DMS114 treated with DMSO at 0.1 percent for 48 hours (cell line): Measurements from ENCODE around the gene SUN1.

ENCODE experiments used
- DNase-seq: peaks from one replicate; lab custom pipeline; 2025; ENCODE audit not compliant: unreplicated experiment; lab: John Stamatoyannopoulos, UW

Gene SUN1

GRCh38 chr7:889391-889790 is 57.1 kb downstream of the SUN1 start:
- no peak for DNase-seq

GRCh38 chr7:890868-891267 is 58.6 kb downstream of the SUN1 start:
- DNase-seq: no peak

- no peak for DNase-seq
Observed at GRCh38 chr7:891291-891690, 59.0 kb downstream of the SUN1 start.

GRCh38 chr7:891805-892204 is 59.5 kb downstream of the SUN1 start:
- no peak for DNase-seq

GRCh38 chr7:892648-893593 is 60.6 kb downstream of the SUN1 start:
- no peak for DNase-seq

DNA sequence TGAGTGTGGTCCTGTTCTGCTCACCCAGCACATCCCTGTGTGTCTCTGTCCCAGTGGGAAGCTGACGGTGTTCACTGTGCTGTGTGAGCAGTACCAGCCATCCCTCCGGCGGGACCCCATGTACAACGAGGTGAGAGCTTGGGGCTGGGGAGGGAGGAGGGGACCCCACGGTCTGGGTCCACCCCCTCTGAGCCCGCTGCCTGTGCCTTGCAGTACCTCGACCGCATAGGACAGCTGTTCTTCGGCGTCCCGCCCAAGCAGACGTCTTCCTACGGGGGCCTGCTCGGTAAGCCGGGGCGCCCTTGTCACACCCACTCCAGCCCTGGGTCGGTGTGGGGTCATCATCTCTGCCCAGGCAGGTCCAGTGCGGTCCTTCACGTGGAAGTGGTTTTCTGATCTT is 61.4 kb downstream of the SUN1 start:
- DNase-seq: no peak

DNA sequence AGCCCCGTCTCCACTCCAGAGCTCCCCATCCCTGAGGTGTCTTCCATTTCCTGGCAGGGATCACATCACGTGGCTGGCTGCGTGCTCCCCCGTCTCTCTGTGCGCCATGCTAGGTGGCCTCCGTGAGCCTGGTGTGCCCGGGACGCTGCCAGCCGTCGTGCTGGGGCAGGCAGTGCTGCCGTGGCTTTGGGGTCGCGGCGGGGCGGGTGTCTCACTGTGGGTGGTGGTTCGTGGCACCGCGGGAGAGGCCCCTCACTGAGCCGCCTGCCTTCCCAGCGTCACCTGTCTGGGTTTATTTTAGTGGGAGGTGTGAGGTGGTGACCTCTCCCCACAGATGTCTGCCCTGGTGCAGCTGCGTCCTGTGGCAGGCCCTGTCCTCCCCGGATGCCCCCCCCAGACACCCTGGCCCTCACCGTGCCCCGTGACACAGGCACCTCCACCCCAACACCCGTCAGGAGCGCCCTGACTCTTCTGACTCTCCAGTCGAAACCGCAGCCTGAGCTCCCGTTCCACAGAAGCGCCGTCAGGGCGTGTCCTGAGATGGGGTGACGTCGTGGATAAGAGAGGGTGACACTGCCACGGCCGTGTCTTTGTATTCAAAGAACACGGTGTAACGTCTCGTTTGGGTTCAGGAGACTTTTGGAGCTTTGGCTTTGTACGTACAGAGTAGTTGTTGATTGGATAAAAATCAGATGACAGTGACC is 62.0 kb downstream of the SUN1 start:
- no peak for DNase-seq

DNA sequence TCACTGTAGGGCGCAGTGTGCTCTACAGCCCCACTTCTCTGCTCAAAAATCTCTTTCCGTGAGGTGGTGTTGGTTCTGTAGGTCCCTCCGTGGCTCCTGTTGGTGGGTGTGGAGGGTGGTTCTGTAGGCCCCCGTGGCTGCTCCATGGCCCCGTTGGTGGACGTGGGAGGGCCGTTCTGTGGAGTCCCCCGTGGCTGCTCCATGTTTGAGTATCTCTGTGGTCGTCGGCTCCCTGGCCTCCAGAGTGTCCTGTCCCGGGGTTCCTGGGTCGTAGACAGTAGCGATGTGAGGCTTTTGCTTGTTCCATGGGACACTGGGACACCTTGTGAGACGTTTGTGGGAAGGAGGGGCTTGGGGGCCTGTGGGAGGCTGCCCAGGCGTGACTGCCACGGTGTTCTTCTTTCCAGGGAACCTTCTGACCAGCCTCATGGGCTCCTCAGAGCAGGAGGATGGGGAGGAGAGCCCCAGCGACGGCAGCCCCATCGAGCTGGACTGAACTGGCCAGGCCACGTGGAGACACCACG is 62.7 kb downstream of the SUN1 start:
- no peak for DNase-seq

- no peak for DNase-seq
Observed at GRCh38 chr7:895451-896052, 63.3 kb downstream of the SUN1 start.

DNA sequence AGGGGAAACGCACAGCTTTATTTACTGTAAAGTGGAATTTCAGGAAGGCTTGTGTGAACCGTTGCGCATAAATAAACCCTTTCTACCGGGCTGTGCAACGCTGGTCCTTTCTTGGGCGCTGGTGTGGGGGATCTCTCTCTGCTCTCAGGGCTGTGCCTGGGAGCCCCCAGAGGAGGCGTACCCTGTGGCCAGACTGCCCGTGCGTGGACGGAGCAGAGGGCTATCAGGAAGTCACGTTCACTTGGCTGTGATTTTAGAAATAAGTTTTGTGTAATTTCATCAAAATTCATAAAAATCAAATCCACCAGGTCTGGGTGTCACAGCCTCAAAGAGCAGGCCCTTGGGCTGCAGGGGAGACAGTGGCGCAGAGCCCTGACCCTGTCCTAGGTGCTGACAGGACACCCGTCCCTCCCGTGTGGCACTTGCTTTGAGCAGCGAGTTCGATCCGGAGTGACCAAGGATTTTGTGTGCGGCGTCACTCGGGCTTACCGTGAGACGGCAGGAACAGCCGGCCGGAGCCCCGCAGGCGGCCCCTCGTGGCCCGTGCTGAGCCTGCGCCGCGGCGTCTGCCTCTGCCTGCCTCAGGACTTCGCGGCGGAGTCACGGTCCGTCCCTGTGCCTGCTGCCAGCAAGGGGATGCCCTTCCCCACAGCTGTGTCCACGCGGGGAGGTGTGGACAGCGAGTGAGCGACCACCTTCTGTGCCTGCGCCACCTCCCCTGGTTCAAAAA is 64.2 kb downstream of the SUN1 start:
- no peak for DNase-seq

- no peak for DNase-seq
Observed at GRCh38 chr7:897086-897485, 64.8 kb downstream of the SUN1 start.

GRCh38 chr7:897771-898376 is 65.6 kb downstream of the SUN1 start:
- DNase-seq: no peak

GRCh38 chr7:898460-898854 is 66.2 kb downstream of the SUN1 start:
- no peak for DNase-seq

- DNase-seq: no peak
Observed at GRCh38 chr7:898855-899681, 66.8 kb downstream of the SUN1 start.

DNA sequence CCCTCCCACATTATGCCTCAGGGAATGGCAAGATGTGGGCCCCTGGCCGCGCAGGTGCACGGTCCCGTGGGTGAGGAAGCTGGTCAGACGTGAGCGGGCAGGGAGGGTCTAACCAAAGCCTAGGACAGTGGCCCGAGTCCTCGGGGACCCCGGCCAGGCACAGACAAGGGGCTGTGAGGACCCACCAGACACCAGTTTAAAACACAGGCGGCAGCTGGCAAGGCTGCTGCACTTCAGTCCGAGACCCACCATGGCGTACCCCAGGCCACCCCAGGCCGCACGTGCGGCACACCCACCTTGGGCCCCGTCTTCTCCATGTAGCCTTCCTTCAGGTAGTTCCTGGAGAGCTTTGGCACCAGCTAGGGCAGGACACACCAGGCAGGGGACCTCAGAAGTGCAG is 67.5 kb downstream of the SUN1 start:
- no peak for DNase-seq

GRCh38 chr7:900331-901040 is 68.2 kb downstream of the SUN1 start:
- DNase-seq: no peak

DNA sequence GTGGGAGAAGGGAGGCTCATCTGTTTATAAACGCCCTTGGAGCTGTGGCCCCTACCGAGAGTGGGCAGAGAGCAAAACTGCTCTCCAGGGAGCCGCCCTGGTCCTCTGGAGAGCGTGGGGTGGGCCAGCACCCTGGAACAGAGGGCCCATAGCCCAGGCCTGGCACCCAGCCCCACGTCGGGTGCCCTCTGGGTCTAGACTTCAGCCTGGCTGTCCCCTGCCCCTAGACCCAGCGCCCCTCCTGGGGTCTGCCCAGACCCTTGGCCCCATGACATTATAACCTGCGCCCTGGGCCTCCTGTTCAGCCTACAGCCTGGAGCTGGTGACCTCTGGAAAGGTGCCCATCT is 68.7 kb downstream of the SUN1 start:
- no peak for DNase-seq

- DNase-seq: no peak
Observed at GRCh38 chr7:901388-902154, 69.3 kb downstream of the SUN1 start.
